Epithelial cell of esophagus (primary cell): Measurements from ENCODE around the gene CCDC6.

Source experiments
- DNase-seq: peaks from one replicate; pipeline ENCODE4 v3.0.0; 2010; ENCODE audit warnings: low read depth
- H3K4me3 ChIP-seq: 2 replicates; pipeline ENCODE4 v1.5.1; 2011; ENCODE audit warnings: mild to moderate bottlenecking, low read length, control low read depth
- CTCF ChIP-seq: IDR thresholded peaks from 2 replicates; pipeline ENCODE4 v1.5.1; 2011; ENCODE audit warnings: low read depth, mild to moderate bottlenecking, low read length, control low read depth, inconsistent platforms; ENCODE audit not compliant: insufficient read depth; ENCODE audit errors: missing control alignments

CCDC6 gene

GRCh38 chr10:59831658-59832503 lies 74.5 kb downstream of the CCDC6 start:
- TF ChIP-seq CTCF = no peak
- peak; percentile 72 for DNase-seq
- no peak overlapping the region for H3K4me3 ChIP-seq

GRCh38 chr10:59830601-59831259 lies 75.6 kb downstream of the CCDC6 start:
- peak; percentile 79 for TF ChIP-seq CTCF
- no peak overlapping the region for H3K4me3 ChIP-seq
- DNase-seq = peak; percentile 57

- no peak overlapping the region for H3K4me3 ChIP-seq
- no peak for DNase-seq
- no peak for TF ChIP-seq CTCF
These were observed 76.8 kb downstream of the CCDC6 start for GRCh38 chr10:59829601-59830000.

GRCh38 chr10:59829024-59829423 lies 77.3 kb downstream of the CCDC6 start:
- no peak for DNase-seq
- TF ChIP-seq CTCF = no peak
- no peak overlapping the region for H3K4me3 ChIP-seq

GRCh38 chr10:59825932-59826331 lies 80.4 kb downstream of the CCDC6 start:
- no peak for DNase-seq
- H3K4me3 ChIP-seq = no peak overlapping the region
- TF ChIP-seq CTCF = no peak

GRCh38 chr10:59823751-59824150 lies 82.6 kb downstream of the CCDC6 start:
- H3K4me3 ChIP-seq = no peak overlapping the region
- TF ChIP-seq CTCF = no peak
- DNase-seq = no peak
